ENCODE data around the gene MFN1.

MFN1 gene

GRCh38 chr3:179375091-179375999, 27.8 kb downstream of the MFN1 start:
- no peak overlapping the region for H3K4me3 ChIP-seq (ENCODE audit: control insufficient read depth, low read depth, low read length)
- no peak for DNase-seq (ENCODE audit: low read depth)
- TF ChIP-seq CTCF (IDR thresholded peaks at IDR 0.05; ENCODE audit: control insufficient read depth, insufficient read depth, low read depth, low read length, missing control alignments) = no peak

- DNase-seq (ENCODE audit: low read depth) = no peak
- TF ChIP-seq CTCF (IDR thresholded peaks at IDR 0.05; ENCODE audit: control insufficient read depth, insufficient read depth, low read depth, low read length, missing control alignments) = no peak
- H3K4me3 ChIP-seq (ENCODE audit: control insufficient read depth, low read depth, low read length) = no peak overlapping the region
Measured at GRCh38 chr3:179376474-179376873, 29.0 kb downstream of the MFN1 start.

- no peak for DNase-seq (ENCODE audit: low read depth)
- H3K4me3 ChIP-seq (ENCODE audit: control insufficient read depth, low read depth, low read length) = no peak overlapping the region
- TF ChIP-seq CTCF (IDR thresholded peaks at IDR 0.05; ENCODE audit: control insufficient read depth, insufficient read depth, low read depth, low read length, missing control alignments) = no peak
Measured at GRCh38 chr3:179391906-179392305, 44.4 kb downstream of the MFN1 start.

- DNase-seq (ENCODE audit: low read depth) = peak; percentile 20
- no peak overlapping the region for H3K4me3 ChIP-seq (ENCODE audit: control insufficient read depth, low read depth, low read length)
- TF ChIP-seq CTCF (IDR thresholded peaks at IDR 0.05; ENCODE audit: control insufficient read depth, insufficient read depth, low read depth, low read length, missing control alignments) = no peak
Measured at GRCh38 chr3:179398574-179399231, 51.2 kb downstream of the MFN1 start.

- no peak for DNase-seq (ENCODE audit: low read depth)
- H3K4me3 ChIP-seq (ENCODE audit: control insufficient read depth, low read depth, low read length) = no peak overlapping the region
- TF ChIP-seq CTCF (IDR thresholded peaks at IDR 0.05; ENCODE audit: control insufficient read depth, insufficient read depth, low read depth, low read length, missing control alignments) = no peak
Measured at GRCh38 chr3:179401561-179401960, 54.1 kb downstream of the MFN1 start.

GRCh38 chr3:179402963-179403362, 55.5 kb downstream of the MFN1 start:
- DNase-seq (ENCODE audit: low read depth) = no peak
- TF ChIP-seq CTCF (IDR thresholded peaks at IDR 0.05; ENCODE audit: control insufficient read depth, insufficient read depth, low read depth, low read length, missing control alignments) = no peak
- H3K4me3 ChIP-seq (ENCODE audit: control insufficient read depth, low read depth, low read length) = no peak overlapping the region
